Neural progenitor cell (in vitro differentiated cells): Measurements from ENCODE around the gene NWD2. TPM values are rescaled to one million over a fixed set of nuclear protein-coding genes. Genes with fewer than 3 reads are reported as not detected.

Experiments used
- DNase-seq: peaks from one replicate; pipeline ENCODE4 v3.0.0-alpha.2; 2016; ENCODE audit warnings: low spot score
- H2AFZ ChIP-seq: fragments of 200-600 bp; sonication (generic); replicated peaks from 2 replicates; pipeline ENCODE4 v1.6.1; 2016; ENCODE audit warnings: antibody characterized with exemption
- H3F3A ChIP-seq: fragments of 200-600 bp; sonication (generic); 2 replicates; pipeline ENCODE4 v1.6.1; 2016; ENCODE audit warnings: antibody characterized with exemption, low read depth
- H3K27ac ChIP-seq: fragments of 200-600 bp; sonication (generic); 2 replicates; pipeline ENCODE4 v1.5.1; 2016; ENCODE audit warnings: mild to moderate bottlenecking
- H3K27me3 ChIP-seq: fragments of 200-600 bp; sonication (generic); 2 replicates; pipeline ENCODE4 v1.6.1; 2016; ENCODE audit warnings: mild to moderate bottlenecking, moderate library complexity
- H3K36me3 ChIP-seq: fragments of 200-600 bp; sonication (generic); 2 replicates; pipeline ENCODE4 v1.5.1; 2016
- H3K4me1 ChIP-seq: fragments of 200-600 bp; sonication (generic); 2 replicates; pipeline ENCODE4 v1.6.1; 2016; ENCODE audit warnings: mixed run types
- H3K4me2 ChIP-seq: fragments of 200-600 bp; sonication (generic); 2 replicates; pipeline ENCODE4 v1.6.1; 2016
- H3K4me3 ChIP-seq: fragments of 200-600 bp; sonication (generic); 2 replicates; pipeline ENCODE4 v1.5.1; 2016
- H3K79me2 ChIP-seq: fragments of 200-600 bp; sonication (generic); 2 replicates; pipeline ENCODE4 v1.6.1; 2016; ENCODE audit warnings: low read depth
- H3K9ac ChIP-seq: fragments of 200-600 bp; sonication (generic); 2 replicates; pipeline ENCODE4 v1.6.1; 2016
- H3K9me3 ChIP-seq: fragments of 200-600 bp; sonication (generic); 2 replicates; pipeline ENCODE4 v1.5.1; 2016; ENCODE audit warnings: low read depth
- H4K20me1 ChIP-seq: fragments of 200-600 bp; sonication (generic); 2 replicates; pipeline ENCODE4 v1.6.1; 2016; ENCODE audit warnings: low read depth
- H3K27ac Mint-ChIP-seq: 3 replicates; pipeline ENCODE4 v1.8.0; 2021; ENCODE audit warnings: mixed read lengths
- H3K27me3 Mint-ChIP-seq: 2 replicates; pipeline ENCODE4 v1.8.0; 2022; ENCODE audit warnings: low read depth, mild to moderate bottlenecking, inconsistent platforms, moderate library complexity, mixed read lengths; ENCODE audit not compliant: insufficient read depth
- H3K36me3 Mint-ChIP-seq: 3 replicates; pipeline ENCODE4 v1.8.0; 2021; ENCODE audit warnings: mixed read lengths
- H3K4me1 Mint-ChIP-seq: 3 replicates; pipeline ENCODE4 v1.8.0; 2021; ENCODE audit warnings: mixed read lengths
- H3K4me3 Mint-ChIP-seq: 3 replicates; pipeline ENCODE4 v1.8.0; 2021; ENCODE audit warnings: mild to moderate bottlenecking, moderate library complexity, mixed read lengths
- H3K9me3 Mint-ChIP-seq: 3 replicates; pipeline ENCODE4 v1.8.0; 2020; ENCODE audit warnings: mixed read lengths
- CTCF ChIP-seq: fragments of 200-600 bp; sonication (generic); IDR thresholded peaks from 2 replicates; pipeline ENCODE4 v1.5.1; 2017; ENCODE audit warnings: antibody characterized with exemption, mild to moderate bottlenecking
- EZH2 ChIP-seq: fragments of 200-600 bp; sonication (generic); IDR thresholded peaks from 2 replicates; pipeline ENCODE4 v1.6.1; 2017; ENCODE audit warnings: antibody characterized with exemption, mild to moderate bottlenecking, moderate library complexity
- EZH2phosphoT487 ChIP-seq: fragments of 200-600 bp; sonication (generic); IDR thresholded peaks from 2 replicates; pipeline ENCODE4 v1.6.1; 2017; ENCODE audit warnings: antibody characterized with exemption
- total RNA-seq: library from RNA; depleted of rRNA; stranded (reverse); fragments of >200 nt; gene quantifications from 2 replicates; pipeline ENCODE4 v1.2.3, GENCODE V29; 2015; ENCODE audit warnings: low replicate concordance

NWD2 gene
- total RNA-seq, 1 donor from 2014 or later: not detected

- Mint-ChIP-seq H3K9me3 (peaks cover 14% of the 10 kb centered on the region), H3K36me3 (no peaks in the 10 kb centered on the region), H3K27ac (no peak overlapping the region), H3K4me3 (no peak overlapping the region), H3K27me3 (no peaks in the 10 kb centered on the region), H3K4me1 (peaks cover 4% of the 10 kb centered on the region)
- no peaks in the 10 kb centered on the region for H3K9me3 ChIP-seq
- peak; percentile 47 for DNase-seq
- peaks cover 3% of the 10 kb centered on the region for H3F3A ChIP-seq
- H4K20me1 ChIP-seq: no peaks in the 10 kb centered on the region
- H3K4me2 ChIP-seq: no peak overlapping the region
- H3K9ac ChIP-seq: no peak overlapping the region
- no peaks in the 10 kb centered on the region for H3K79me2 ChIP-seq
- H3K4me1 ChIP-seq: peaks cover 4% of the 10 kb centered on the region
- no peak overlapping the region for H3K4me3 ChIP-seq
- H3K36me3 ChIP-seq: no peaks in the 10 kb centered on the region
- peak overlapping the region; percentile 48 for H3K27ac ChIP-seq
- H2AFZ ChIP-seq: no peak overlapping the region
- H3K27me3 ChIP-seq: no peaks in the 10 kb centered on the region
- TF ChIP-seq EZH2: no peak
- TF ChIP-seq CTCF: no peak
Measured at GRCh38 chr4:37415845-37416369, 171.4 kb downstream of the NWD2 start.

- H3K36me3 ChIP-seq: no peaks in the 10 kb centered on the region
- H3K79me2 ChIP-seq: no peaks in the 10 kb centered on the region
- no peak for DNase-seq
- no peak overlapping the region for H3K4me2 ChIP-seq
- no peaks in the 10 kb centered on the region for H3K9me3 ChIP-seq
- H4K20me1 ChIP-seq: no peaks in the 10 kb centered on the region
- no peaks in the 10 kb centered on the region for H3K4me1 ChIP-seq
- H2AFZ ChIP-seq: no peak overlapping the region
- Mint-ChIP-seq H3K4me3 (no peak overlapping the region), H3K9me3 (peaks cover 4% of the 10 kb centered on the region), H3K27ac (no peak overlapping the region), H3K4me1 (no peaks in the 10 kb centered on the region), H3K36me3 (no peaks in the 10 kb centered on the region), H3K27me3 (no peaks in the 10 kb centered on the region)
- no peak overlapping the region for H3K27ac ChIP-seq
- no peaks in the 10 kb centered on the region for H3K27me3 ChIP-seq
- H3F3A ChIP-seq: no peaks in the 10 kb centered on the region
- no peak overlapping the region for H3K9ac ChIP-seq
- no peak for TF ChIP-seq CTCF
- no peak for TF ChIP-seq EZH2
- no peak for TF ChIP-seq EZH2phosphoT487
- H3K4me3 ChIP-seq: no peak overlapping the region
Measured at GRCh38 chr4:37421614-37422013, 177.1 kb downstream of the NWD2 start.

- no peaks in the 10 kb centered on the region for H3K36me3 Mint-ChIP-seq
- no peaks in the 10 kb centered on the region for H3K36me3 ChIP-seq
- H2AFZ ChIP-seq: no peak overlapping the region
- no peaks in the 10 kb centered on the region for H3K9me3 ChIP-seq
- H3K9ac ChIP-seq: no peak overlapping the region
- no peaks in the 10 kb centered on the region for H3K79me2 ChIP-seq
- H3K4me3 Mint-ChIP-seq: no peak overlapping the region
- H3K4me1 Mint-ChIP-seq: no peaks in the 10 kb centered on the region
- DNase-seq: no peak
- no peak overlapping the region for H3K4me2 ChIP-seq
- no peaks in the 10 kb centered on the region for H4K20me1 ChIP-seq
- no peaks in the 10 kb centered on the region for H3K27me3 Mint-ChIP-seq
- no peaks in the 10 kb centered on the region for H3K4me1 ChIP-seq
- H3K4me3 ChIP-seq: no peak overlapping the region
- H3F3A ChIP-seq: no peaks in the 10 kb centered on the region
- no peak overlapping the region for H3K27ac Mint-ChIP-seq
- H3K9me3 Mint-ChIP-seq: peaks cover 4% of the 10 kb centered on the region
- TF ChIP-seq EZH2 (no peak), EZH2phosphoT487 (no peak), CTCF (no peak)
- no peak overlapping the region for H3K27ac ChIP-seq
- H3K27me3 ChIP-seq: no peaks in the 10 kb centered on the region
Measured at GRCh38 chr4:37422102-37422501, 177.6 kb downstream of the NWD2 start.
